K562 (cell line): ENCODE results near the gene PSMD4. TPM values are rescaled to one million over a fixed set of nuclear protein-coding genes. Genes with fewer than 3 reads are reported as not detected.

Experiments used
- ATF3 ChIP-seq, 2 experiments: fragments of 450-650 bp in 1 of 2; sonication (generic) in 1 of 2; formaldehyde crosslinking in 1 of 2; IDR thresholded peaks in 1 of 2; conservative IDR thresholded peaks in 1 of 2; 2 replicates each; pipeline versions ENCODE4 v1.6.1 to v1.8.1; 2016 to 2023; ENCODE audit warnings: mild to moderate bottlenecking in 2 of 2, moderate library complexity in 2 of 2, inconsistent platforms in 1 of 2, missing genetic modification reagents in 1 of 2
- CGGBP1 ChIP-seq: fragments of 250-450 bp; sonication (Bioruptor Pico); IDR thresholded peaks from 2 replicates; pipeline ENCODE4 v1.9.0; 2021; ENCODE audit warnings: mild to moderate bottlenecking
- DPF2 ChIP-seq: fragments of 450-650 bp; IDR thresholded peaks from 2 replicates; pipeline ENCODE4 v1.6.1; 2016
- E2F6 ChIP-seq, 2 experiments: IDR thresholded peaks; 2 replicates each; pipeline ENCODE4 v1.6.1; 2011; ENCODE audit warnings: borderline replicate concordance in 1 of 2, control low read depth in 1 of 2, low read depth in 1 of 2, low read length in 1 of 2, mild to moderate bottlenecking in 1 of 2, mixed read lengths in 1 of 2, moderate library complexity in 1 of 2; ENCODE audit not compliant: insufficient read depth in 1 of 2, insufficient read length in 1 of 2, poor library complexity in 1 of 2, severe bottlenecking in 1 of 2; ENCODE audit errors: extremely low read depth in 1 of 2
- FOXA1 ChIP-seq: fragments of 450-650 bp; IDR thresholded peaks from 2 replicates; pipeline ENCODE4 v1.6.1; 2016; ENCODE audit warnings: mild to moderate bottlenecking, borderline replicate concordance
- JUN ChIP-seq, 2 experiments: sonication (generic) in 1 of 2; formaldehyde crosslinking in 1 of 2; IDR thresholded peaks; 2 replicates each; pipeline versions ENCODE4 v1.6.1 to v1.8.0; 2012 to 2022; ENCODE audit warnings: borderline replicate concordance in 2 of 2, mild to moderate bottlenecking in 2 of 2, improper control_type of control experiment in 1 of 2, low read depth in 1 of 2, low read length in 1 of 2, missing genetic modification reagents in 1 of 2
- MEIS2 ChIP-seq: fragments of 450-650 bp; IDR thresholded peaks from 2 replicates; pipeline ENCODE4 v1.6.1; 2014; ENCODE audit warnings: mild to moderate bottlenecking; ENCODE audit not compliant: partially characterized antibody
- POLR2H ChIP-seq: IDR thresholded peaks from 2 replicates; pipeline ENCODE4 v1.6.1; 2016; ENCODE audit warnings: missing genetic modification characterization, low read depth, mild to moderate bottlenecking, control low read depth, missing compliant biosample characterization, moderate library complexity
- SRSF9 ChIP-seq: fragments of 200-400 bp; formaldehyde crosslinking; IDR thresholded peaks from 2 replicates; pipeline ENCODE4 v1.6.1; 2017; ENCODE audit warnings: low read depth, low read length, borderline replicate concordance
- TCF7L2 ChIP-seq: fragments of 150-350 bp; IDR thresholded peaks from 2 replicates; pipeline ENCODE4 v1.6.1; 2016; ENCODE audit warnings: low read depth, mild to moderate bottlenecking, low read length, moderate library complexity
- WHSC1 ChIP-seq: IDR thresholded peaks from one replicate; pipeline ENCODE4 v1.6.1; 2012; ENCODE audit warnings: low read length, control low read depth, inconsistent platforms
- polyA plus RNA-seq, 8 experiments: library from polyadenylated mRNA; depleted of rRNA in 4 of 8; stranded (reverse) in 5 of 8; unstranded in 3 of 8; fragments of >200 nt; fragmentation: Nextera tagmentation in 2 of 8; fragmentation: Illumina TruSeq in 1 of 8; extraction: Ambion mirVana in 2 of 8; extraction: Trizol in 1 of 8; gene quantifications; 2 replicates each; pipeline versions ENCODE4 v1.2.1 to v1.2.3, GENCODE V29; 2011 to 2014; ENCODE audit warnings: inconsistent platforms in 1 of 8, missing spikeins in 1 of 8
- total RNA-seq, 7 experiments: library from RNA; depleted of rRNA in 6 of 7; stranded (reverse); fragments of >200 nt in 6 of 7; fragmentation: Illumina TruSeq in 2 of 7; extraction: Trizol in 2 of 7; gene quantifications; 2 replicates each; pipeline versions ENCODE4 v1.2.1 to v1.2.3, GENCODE V29; 2011 to 2021; ENCODE audit warnings: low replicate concordance in 1 of 7
- TF ChIP-seq, protein P1 (sequence below), 2 experiments: fragments of 250-450 bp in 1 of 2; fragments of 450-650 bp in 1 of 2; sonication (Bioruptor Pico) in 1 of 2; IDR thresholded peaks; 2 replicates each; pipeline versions ENCODE4 v1.6.1 to v1.8.0; 2016 to 2021; ENCODE audit warnings: mild to moderate bottlenecking in 2 of 2, moderate library complexity in 2 of 2, missing compliant biosample characterization in 1 of 2, missing genetic modification characterization in 1 of 2
- TF ChIP-seq, protein P2 (sequence below): fragments of 250-450 bp; sonication (Bioruptor Pico); IDR thresholded peaks from 2 replicates; pipeline ENCODE4 v1.8.0; 2021; ENCODE audit warnings: moderate library complexity, mild to moderate bottlenecking, inconsistent platforms

The PSMD4 gene
- total and polyA plus RNA-seq, 9 of the 15 experiments (the other 6 are each of a cell fraction or from before 2014, with no cell fraction given): 194 to 353 (median 295) TPM

DNA sequence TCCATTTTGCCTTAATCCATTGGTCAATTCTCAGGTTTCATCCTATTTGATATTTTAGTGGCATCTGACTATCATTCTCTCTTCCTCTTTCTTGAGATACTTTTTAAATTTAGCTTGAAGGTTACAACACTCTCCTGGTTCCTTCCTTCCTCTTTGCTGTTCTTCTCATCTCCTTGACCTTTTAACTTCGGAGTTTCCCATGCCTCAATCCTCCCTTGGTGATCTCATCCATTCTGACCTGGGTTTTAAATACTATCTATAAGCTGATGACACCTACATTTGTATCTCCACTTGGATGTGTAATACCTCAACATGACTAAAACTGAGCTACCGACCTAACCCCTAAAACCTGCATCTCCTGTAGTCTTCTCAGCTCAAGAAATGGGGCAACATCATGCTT, 22.7 kb downstream of the PSMD4 start (continued):
- TF ChIP-seq ATF3 (IDR thresholded peaks at IDR 0.05) (peak; percentile 76), ATF3 (CRISPR knock-in tag; conservative IDR thresholded peaks at IDR 0.05) (no peak), CGGBP1 (CRISPR knock-in tag) (no peak), JUN (IDR thresholded peaks at IDR 0.05; ENCODE audit: borderline replicate concordance, low read depth, low read length) (0 out of 2 replicates have a peak, but pooled peaks have one; percentile 41), JUN (CRISPR knock-in tag; IDR thresholded peaks at IDR 0.05; ENCODE audit: borderline replicate concordance) (no peak), WHSC1 (no peak), SRSF9 (no peak), MEIS2 (no peak), E2F6 (IDR thresholded peaks at IDR 0.05; ENCODE audit: borderline replicate concordance in 1 of 2, extremely low read depth in 1 of 2, insufficient read depth in 1 of 2, insufficient read length in 1 of 2, low read depth in 1 of 2, low read length in 1 of 2, poor library complexity in 1 of 2, severe bottlenecking in 1 of 2) (no peak), FOXA1 (no peak), DPF2 (no peak), TCF7L2 (no peak), POLR2H (tag) (no peak)
- TF ChIP-seq, protein P1, sequence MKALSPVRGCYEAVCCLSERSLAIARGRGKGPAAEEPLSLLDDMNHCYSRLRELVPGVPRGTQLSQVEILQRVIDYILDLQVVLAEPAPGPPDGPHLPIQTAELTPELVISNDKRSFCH (CRISPR knock-in tag; IDR thresholded peaks at IDR 0.05): no peak
- TF ChIP-seq, protein P1 (tag; IDR thresholded peaks at IDR 0.05): 0 out of 2 replicates have a peak, but pooled peaks have one; percentile 20
- TF ChIP-seq, protein P2, sequence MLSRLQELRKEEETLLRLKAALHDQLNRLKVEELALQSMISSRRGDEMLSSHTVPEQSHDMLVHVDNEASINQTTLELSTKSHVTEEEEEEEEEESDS (CRISPR knock-in tag): no peak
